Sigmoid colon (tissue), 4 donors: ENCODE data around the gene RABGAP1.

ENCODE experiments used
- CTCF ChIP-seq, 4 experiments: fragments of 450-650 bp in 3 of 4; fragments of 200-600 bp in 1 of 4; IDR thresholded peaks; one replicate each; pipeline ENCODE4 v1.5.1; 2016 to 2019; ENCODE audit warnings: antibody characterized with exemption in 4 of 4, mild to moderate bottlenecking in 3 of 4, moderate library complexity in 2 of 4
- EP300 ChIP-seq, 4 donors: sonication (generic); formaldehyde crosslinking; IDR thresholded peaks; one replicate each; pipeline ENCODE4 v1.6.1; 2017; ENCODE audit warnings: antibody characterized with exemption in 4 of 4
- POLR2A ChIP-seq, 2 donors: fragments of 450-650 bp; IDR thresholded peaks; one replicate each; pipeline ENCODE4 v1.6.1; 2016; ENCODE audit warnings: antibody characterized with exemption in 2 of 2, mild to moderate bottlenecking in 2 of 2, moderate library complexity in 2 of 2
- POLR2AphosphoS5 ChIP-seq, 4 donors: sonication (generic); formaldehyde crosslinking; IDR thresholded peaks; one replicate each; pipeline ENCODE4 v1.6.1; 2017; ENCODE audit warnings: antibody characterized with exemption in 4 of 4

DNA sequence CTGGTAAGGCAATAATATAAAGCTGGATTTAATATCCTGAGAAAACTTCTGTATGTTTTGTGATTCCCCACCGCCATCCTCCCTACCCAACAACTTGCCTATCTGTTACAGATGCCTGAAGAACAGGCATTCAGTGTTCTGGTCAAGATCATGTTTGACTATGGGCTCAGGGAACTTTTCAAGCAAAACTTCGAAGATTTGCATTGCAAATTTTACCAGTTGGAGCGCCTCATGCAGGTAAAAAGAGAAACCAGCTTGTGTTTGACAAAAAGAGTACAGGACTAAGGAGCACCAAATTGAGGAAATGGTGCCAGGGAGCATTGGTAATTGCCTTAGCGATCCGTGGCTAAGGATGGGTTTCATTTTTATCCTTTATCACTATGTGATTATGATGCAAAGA, 132.6 kb downstream of the RABGAP1 start:
- TF ChIP-seq CTCF (IDR thresholded peaks at IDR 0.05) (no peak), POLR2A (IDR thresholded peaks at IDR 0.05) (no peak), POLR2AphosphoS5 (IDR thresholded peaks at IDR 0.05) (no peak), EP300 (IDR thresholded peaks at IDR 0.05) (no peak)
